HEK293 (cell line): ENCODE data around the gene KLRD1.

Experiments
- MZF1 ChIP-seq: fragments of 450-650 bp; formaldehyde crosslinking; IDR thresholded peaks from 2 replicates; pipeline ENCODE4 v1.5.1; 2017; ENCODE audit warnings: missing biosample characterization, missing genetic modification characterization, borderline replicate concordance
- OSR2 ChIP-seq: fragments of 450-650 bp; formaldehyde crosslinking; IDR thresholded peaks from 2 replicates; pipeline ENCODE4 v1.5.1; 2016; ENCODE audit warnings: missing biosample characterization, missing genetic modification characterization
- OVOL3 ChIP-seq: fragments of 450-650 bp; formaldehyde crosslinking; IDR thresholded peaks from 2 replicates; pipeline ENCODE4 v1.5.1; 2016; ENCODE audit warnings: missing biosample characterization, missing genetic modification characterization
- SP7 ChIP-seq: fragments of 450-650 bp; formaldehyde crosslinking; IDR thresholded peaks from 2 replicates; pipeline ENCODE4 v1.5.1; 2016; ENCODE audit warnings: missing biosample characterization, missing genetic modification characterization
- TCF7L2 ChIP-seq: IDR thresholded peaks from 2 replicates; pipeline ENCODE4 v1.6.1; 2011; ENCODE audit warnings: low read depth, mild to moderate bottlenecking, inconsistent platforms, low read length, moderate library complexity, borderline replicate concordance
- ZNF112 ChIP-seq: fragments of 450-650 bp; formaldehyde crosslinking; IDR thresholded peaks from 2 replicates; pipeline ENCODE4 v1.5.0; 2017; ENCODE audit warnings: missing biosample characterization, missing genetic modification characterization
- ZNF394 ChIP-seq: fragments of 450-650 bp; formaldehyde crosslinking; IDR thresholded peaks from 2 replicates; pipeline ENCODE4 v1.5.1; 2016; ENCODE audit warnings: missing biosample characterization, missing genetic modification characterization, mild to moderate bottlenecking, moderate library complexity, borderline replicate concordance
- ZNF629 ChIP-seq: fragments of 450-650 bp; formaldehyde crosslinking; IDR thresholded peaks from 2 replicates; pipeline ENCODE4 v1.5.1; 2017; ENCODE audit warnings: missing biosample characterization, missing genetic modification characterization
- ZNF664 ChIP-seq: fragments of 450-650 bp; formaldehyde crosslinking; IDR thresholded peaks from 2 replicates; pipeline ENCODE4 v1.5.1; 2016; ENCODE audit warnings: missing biosample characterization, missing genetic modification characterization
- ZXDB ChIP-seq: fragments of 450-650 bp; formaldehyde crosslinking; IDR thresholded peaks from 2 replicates; pipeline ENCODE4 v1.5.1; 2016; ENCODE audit warnings: missing biosample characterization, missing genetic modification characterization
- TF ChIP-seq, protein P1 (sequence below): fragments of 450-650 bp; formaldehyde crosslinking; IDR thresholded peaks from 2 replicates; pipeline ENCODE4 v1.5.1; 2017; ENCODE audit warnings: missing biosample characterization, missing genetic modification characterization
- TF ChIP-seq, protein P2 (sequence below): fragments of 450-650 bp; formaldehyde crosslinking; IDR thresholded peaks from 2 replicates; pipeline ENCODE4 v1.5.1; 2016; ENCODE audit warnings: missing biosample characterization, missing genetic modification characterization
- TF ChIP-seq, protein P3 (sequence below): fragments of 450-650 bp; IDR thresholded peaks from 2 replicates; pipeline ENCODE4 v1.5.1; 2018; ENCODE audit warnings: missing biosample characterization, mild to moderate bottlenecking, missing genetic modification characterization
- TF ChIP-seq, protein P4 (sequence below): fragments of 450-650 bp; formaldehyde crosslinking; IDR thresholded peaks from 2 replicates; pipeline ENCODE4 v1.5.1; 2017; ENCODE audit warnings: missing biosample characterization, missing genetic modification characterization
- TF ChIP-seq, protein P5 (sequence below): fragments of 450-650 bp; formaldehyde crosslinking; IDR thresholded peaks from 2 replicates; pipeline ENCODE4 v1.5.1; 2016; ENCODE audit warnings: missing biosample characterization, missing genetic modification characterization
- TF ChIP-seq, protein P6 (sequence below): fragments of 450-650 bp; formaldehyde crosslinking; IDR thresholded peaks from 2 replicates; pipeline ENCODE4 v1.5.1; 2016; ENCODE audit warnings: missing biosample characterization, missing genetic modification characterization

The KLRD1 gene

DNA sequence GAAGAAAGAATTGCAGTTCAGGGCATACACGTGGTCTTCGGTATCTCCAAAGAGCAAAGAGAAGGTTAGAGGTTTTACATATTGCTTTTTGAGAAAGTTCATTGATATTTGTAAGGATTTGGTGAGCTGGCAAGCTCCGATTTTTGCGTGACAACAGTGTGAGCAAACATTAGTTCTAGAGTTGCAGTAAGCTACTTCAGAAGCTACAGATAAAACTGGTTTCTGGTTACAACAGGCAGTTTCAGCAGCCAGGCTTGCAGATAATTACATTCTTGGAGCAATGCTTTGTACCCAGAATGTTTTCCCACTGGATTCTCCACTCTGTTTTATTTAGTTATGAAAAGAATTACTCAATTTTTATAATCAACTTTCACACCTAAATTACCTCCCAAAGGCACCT lies 54.0 kb downstream of the KLRD1 start (continued):
- TF ChIP-seq, protein P1, sequence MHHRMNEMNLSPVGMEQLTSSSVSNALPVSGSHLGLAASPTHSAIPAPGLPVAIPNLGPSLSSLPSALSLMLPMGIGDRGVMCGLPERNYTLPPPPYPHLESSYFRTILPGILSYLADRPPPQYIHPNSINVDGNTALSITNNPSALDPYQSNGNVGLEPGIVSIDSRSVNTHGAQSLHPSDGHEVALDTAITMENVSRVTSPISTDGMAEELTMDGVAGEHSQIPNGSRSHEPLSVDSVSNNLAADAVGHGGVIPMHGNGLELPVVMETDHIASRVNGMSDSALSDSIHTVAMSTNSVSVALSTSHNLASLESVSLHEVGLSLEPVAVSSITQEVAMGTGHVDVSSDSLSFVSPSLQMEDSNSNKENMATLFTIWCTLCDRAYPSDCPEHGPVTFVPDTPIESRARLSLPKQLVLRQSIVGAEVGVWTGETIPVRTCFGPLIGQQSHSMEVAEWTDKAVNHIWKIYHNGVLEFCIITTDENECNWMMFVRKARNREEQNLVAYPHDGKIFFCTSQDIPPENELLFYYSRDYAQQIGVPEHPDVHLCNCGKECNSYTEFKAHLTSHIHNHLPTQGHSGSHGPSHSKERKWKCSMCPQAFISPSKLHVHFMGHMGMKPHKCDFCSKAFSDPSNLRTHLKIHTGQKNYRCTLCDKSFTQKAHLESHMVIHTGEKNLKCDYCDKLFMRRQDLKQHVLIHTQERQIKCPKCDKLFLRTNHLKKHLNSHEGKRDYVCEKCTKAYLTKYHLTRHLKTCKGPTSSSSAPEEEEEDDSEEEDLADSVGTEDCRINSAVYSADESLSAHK (tag by site-specific recombination) = peak; percentile 86
- TF ChIP-seq ZNF629 (peak; percentile 48; the same call in 1 of the 2 replicates), OVOL3 (tag by site-specific recombination) (peak; percentile 36; the same call in 1 of the 2 replicates), OSR2 (peak; percentile 100), SP7 (tag by site-specific recombination) (peak; percentile 41), TCF7L2 (peak; percentile 53; the same call in 1 of the 2 replicates), MZF1 (peak; percentile 45; the same call in 1 of the 2 replicates), ZNF664 (peak; percentile 59; the same call in 1 of the 2 replicates), ZXDB (peak; percentile 62), ZNF112 (tag by site-specific recombination) (no peak), ZNF394 (tag by site-specific recombination) (peak; percentile 94)
- TF ChIP-seq, protein P2, sequence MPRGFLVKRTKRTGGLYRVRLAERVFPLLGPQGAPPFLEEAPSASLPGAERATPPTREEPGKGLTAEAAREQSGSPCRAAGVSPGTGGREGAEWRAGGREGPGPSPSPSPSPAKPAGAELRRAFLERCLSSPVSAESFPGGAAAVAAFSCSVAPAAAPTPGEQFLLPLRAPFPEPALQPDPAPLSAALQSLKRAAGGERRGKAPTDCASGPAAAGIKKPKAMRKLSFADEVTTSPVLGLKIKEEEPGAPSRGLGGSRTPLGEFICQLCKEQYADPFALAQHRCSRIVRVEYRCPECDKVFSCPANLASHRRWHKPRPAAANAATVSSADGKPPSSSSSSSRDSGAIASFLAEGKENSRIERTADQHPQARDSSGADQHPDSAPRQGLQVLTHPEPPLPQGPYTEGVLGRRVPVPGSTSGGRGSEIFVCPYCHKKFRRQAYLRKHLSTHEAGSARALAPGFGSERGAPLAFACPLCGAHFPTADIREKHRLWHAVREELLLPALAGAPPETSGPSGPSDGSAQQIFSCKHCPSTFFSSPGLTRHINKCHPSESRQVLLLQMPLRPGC (tag by site-specific recombination) = peak; percentile 45; the same call in 1 of the 2 replicates
- TF ChIP-seq, protein P3, sequence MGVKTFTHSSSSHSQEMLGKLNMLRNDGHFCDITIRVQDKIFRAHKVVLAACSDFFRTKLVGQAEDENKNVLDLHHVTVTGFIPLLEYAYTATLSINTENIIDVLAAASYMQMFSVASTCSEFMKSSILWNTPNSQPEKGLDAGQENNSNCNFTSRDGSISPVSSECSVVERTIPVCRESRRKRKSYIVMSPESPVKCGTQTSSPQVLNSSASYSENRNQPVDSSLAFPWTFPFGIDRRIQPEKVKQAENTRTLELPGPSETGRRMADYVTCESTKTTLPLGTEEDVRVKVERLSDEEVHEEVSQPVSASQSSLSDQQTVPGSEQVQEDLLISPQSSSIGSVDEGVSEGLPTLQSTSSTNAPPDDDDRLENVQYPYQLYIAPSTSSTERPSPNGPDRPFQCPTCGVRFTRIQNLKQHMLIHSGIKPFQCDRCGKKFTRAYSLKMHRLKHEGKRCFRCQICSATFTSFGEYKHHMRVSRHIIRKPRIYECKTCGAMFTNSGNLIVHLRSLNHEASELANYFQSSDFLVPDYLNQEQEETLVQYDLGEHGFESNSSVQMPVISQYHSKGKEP (tag by site-specific recombination) = peak; percentile 93
- TF ChIP-seq, protein P4, sequence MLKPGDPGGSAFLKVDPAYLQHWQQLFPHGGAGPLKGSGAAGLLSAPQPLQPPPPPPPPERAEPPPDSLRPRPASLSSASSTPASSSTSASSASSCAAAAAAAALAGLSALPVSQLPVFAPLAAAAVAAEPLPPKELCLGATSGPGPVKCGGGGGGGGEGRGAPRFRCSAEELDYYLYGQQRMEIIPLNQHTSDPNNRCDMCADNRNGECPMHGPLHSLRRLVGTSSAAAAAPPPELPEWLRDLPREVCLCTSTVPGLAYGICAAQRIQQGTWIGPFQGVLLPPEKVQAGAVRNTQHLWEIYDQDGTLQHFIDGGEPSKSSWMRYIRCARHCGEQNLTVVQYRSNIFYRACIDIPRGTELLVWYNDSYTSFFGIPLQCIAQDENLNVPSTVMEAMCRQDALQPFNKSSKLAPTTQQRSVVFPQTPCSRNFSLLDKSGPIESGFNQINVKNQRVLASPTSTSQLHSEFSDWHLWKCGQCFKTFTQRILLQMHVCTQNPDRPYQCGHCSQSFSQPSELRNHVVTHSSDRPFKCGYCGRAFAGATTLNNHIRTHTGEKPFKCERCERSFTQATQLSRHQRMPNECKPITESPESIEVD (tag by site-specific recombination) = peak; percentile 95
- TF ChIP-seq, protein P5, sequence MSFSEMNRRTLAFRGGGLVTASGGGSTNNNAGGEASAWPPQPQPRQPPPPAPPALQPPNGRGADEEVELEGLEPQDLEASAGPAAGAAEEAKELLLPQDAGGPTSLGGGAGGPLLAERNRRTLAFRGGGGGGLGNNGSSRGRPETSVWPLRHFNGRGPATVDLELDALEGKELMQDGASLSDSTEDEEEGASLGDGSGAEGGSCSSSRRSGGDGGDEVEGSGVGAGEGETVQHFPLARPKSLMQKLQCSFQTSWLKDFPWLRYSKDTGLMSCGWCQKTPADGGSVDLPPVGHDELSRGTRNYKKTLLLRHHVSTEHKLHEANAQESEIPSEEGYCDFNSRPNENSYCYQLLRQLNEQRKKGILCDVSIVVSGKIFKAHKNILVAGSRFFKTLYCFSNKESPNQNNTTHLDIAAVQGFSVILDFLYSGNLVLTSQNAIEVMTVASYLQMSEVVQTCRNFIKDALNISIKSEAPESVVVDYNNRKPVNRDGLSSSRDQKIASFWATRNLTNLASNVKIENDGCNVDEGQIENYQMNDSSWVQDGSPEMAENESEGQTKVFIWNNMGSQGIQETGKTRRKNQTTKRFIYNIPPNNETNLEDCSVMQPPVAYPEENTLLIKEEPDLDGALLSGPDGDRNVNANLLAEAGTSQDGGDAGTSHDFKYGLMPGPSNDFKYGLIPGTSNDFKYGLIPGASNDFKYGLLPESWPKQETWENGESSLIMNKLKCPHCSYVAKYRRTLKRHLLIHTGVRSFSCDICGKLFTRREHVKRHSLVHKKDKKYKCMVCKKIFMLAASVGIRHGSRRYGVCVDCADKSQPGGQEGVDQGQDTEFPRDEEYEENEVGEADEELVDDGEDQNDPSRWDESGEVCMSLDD = no peak
- TF ChIP-seq, protein P6, sequence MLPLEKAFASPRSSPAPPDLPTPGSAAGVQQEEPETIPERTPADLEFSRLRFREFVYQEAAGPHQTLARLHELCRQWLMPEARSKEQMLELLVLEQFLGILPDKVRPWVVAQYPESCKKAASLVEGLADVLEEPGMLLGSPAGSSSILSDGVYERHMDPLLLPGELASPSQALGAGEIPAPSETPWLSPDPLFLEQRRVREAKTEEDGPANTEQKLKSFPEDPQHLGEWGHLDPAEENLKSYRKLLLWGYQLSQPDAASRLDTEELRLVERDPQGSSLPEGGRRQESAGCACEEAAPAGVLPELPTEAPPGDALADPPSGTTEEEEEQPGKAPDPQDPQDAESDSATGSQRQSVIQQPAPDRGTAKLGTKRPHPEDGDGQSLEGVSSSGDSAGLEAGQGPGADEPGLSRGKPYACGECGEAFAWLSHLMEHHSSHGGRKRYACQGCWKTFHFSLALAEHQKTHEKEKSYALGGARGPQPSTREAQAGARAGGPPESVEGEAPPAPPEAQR = no peak
- TF ChIP-seq, all 188 proteins: peak for 27
